ENCODE results near the gene MDH1.

MDH1 gene

DNA sequence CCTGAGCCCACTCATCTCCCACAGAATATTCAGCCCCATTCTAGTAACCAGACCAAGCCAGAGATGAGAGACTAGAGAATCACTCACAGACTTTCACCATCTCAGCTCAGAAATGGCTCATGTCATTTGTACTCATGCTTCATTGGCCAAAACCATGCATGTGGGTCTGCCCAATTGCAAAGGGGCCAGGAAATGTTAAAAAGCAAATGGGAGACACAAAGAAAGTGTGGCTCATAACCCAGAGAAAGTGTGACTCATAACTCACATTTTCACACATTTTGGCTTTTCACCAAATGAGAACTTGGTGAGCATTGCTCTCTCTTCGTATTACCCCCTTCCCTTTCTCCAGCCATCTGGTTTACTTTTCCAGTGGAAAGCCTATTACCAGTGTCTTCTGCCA, 66.2 kb downstream of the MDH1 start:
- TF ChIP-seq BACH2 (CRISPR knock-in tag; IDR thresholded peaks at IDR 0.05; ENCODE audit: borderline replicate concordance) (no peak), ZNF70 (CRISPR knock-in tag; IDR thresholded peaks at IDR 0.05) (no peak)
- TF ChIP-seq, protein P1, sequence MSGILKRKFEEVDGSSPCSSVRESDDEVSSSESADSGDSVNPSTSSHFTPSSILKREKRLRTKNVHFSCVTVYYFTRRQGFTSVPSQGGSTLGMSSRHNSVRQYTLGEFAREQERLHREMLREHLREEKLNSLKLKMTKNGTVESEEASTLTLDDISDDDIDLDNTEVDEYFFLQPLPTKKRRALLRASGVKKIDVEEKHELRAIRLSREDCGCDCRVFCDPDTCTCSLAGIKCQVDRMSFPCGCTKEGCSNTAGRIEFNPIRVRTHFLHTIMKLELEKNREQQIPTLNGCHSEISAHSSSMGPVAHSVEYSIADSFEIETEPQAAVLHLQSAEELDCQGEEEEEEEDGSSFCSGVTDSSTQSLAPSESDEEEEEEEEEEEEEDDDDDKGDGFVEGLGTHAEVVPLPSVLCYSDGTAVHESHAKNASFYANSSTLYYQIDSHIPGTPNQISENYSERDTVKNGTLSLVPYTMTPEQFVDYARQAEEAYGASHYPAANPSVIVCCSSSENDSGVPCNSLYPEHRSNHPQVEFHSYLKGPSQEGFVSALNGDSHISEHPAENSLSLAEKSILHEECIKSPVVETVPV (CRISPR knock-in tag; IDR thresholded peaks at IDR 0.05): no peak
- TF ChIP-seq, protein P2, sequence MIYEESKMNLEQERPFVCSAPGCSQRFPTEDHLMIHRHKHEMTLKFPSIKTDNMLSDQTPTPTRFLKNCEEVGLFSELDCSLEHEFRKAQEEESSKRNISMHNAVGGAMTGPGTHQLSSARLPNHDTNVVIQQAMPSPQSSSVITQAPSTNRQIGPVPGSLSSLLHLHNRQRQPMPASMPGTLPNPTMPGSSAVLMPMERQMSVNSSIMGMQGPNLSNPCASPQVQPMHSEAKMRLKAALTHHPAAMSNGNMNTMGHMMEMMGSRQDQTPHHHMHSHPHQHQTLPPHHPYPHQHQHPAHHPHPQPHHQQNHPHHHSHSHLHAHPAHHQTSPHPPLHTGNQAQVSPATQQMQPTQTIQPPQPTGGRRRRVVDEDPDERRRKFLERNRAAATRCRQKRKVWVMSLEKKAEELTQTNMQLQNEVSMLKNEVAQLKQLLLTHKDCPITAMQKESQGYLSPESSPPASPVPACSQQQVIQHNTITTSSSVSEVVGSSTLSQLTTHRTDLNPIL (CRISPR knock-in tag; IDR thresholded peaks at IDR 0.05; ENCODE audit: low read depth): no peak
- no peak for ATAC-seq

Data from SK-N-SH treated with all-trans-retinoic acid at 6 μM for 48 hours (cell line).